Skeletal muscle cell (primary cell): ENCODE measurements around the gene HTR1D.
A peak's percentile ranks its signal among the peaks of the same experiment; 100 is the strongest.

ENCODE experiments used
- DNase-seq: peaks from one replicate; pipeline ENCODE4 v3.0.0-alpha.2; 2010; ENCODE audit warnings: low read depth
- H3K4me3 ChIP-seq: 2 replicates; pipeline ENCODE4 v1.5.1; 2011; ENCODE audit warnings: low read depth, mild to moderate bottlenecking, control low read depth, low read length, moderate library complexity

HTR1D gene

DNA sequence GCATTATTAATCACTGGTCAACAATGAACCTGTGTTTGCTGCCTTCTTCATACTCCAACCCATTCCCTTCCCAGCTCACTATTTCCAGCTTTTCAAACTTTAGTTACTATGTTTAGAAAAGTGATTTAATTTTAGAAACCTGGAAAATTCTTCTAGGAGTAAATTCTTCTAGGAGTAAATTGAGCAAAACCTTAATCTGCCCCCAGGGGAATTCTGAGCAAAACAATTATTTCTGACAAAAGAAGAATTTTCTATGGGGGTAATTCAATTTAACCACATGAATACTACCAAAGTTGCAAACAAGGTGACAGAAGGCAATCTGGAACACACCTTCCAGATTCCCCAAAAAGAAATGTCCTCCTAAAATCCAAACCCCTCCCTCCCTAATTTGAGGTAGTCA is 50.4 kb downstream of the HTR1D start:
- no peak for DNase-seq
- peak overlapping the region; percentile 83 for H3K4me3 ChIP-seq

DNA sequence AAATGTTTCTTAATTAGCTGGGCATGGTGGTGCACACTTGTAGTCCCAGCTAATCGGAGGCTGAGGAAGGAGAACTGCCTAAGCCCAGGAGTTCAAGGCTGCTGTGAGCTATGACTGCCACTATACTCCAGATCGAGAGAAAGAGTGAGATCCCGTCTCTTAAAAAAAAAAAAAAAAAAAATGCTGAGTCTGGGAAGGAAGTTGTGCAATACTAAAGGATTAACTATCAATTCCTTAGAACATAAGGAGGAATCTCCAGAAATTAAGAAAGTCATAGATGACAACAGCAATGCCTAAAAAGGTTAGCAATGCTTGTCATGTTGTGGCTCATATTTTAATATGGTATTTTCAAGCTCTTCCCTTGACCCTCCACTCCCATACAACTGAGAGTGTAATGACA is 53.9 kb downstream of the HTR1D start:
- no peak for DNase-seq
- no peak overlapping the region for H3K4me3 ChIP-seq

DNA sequence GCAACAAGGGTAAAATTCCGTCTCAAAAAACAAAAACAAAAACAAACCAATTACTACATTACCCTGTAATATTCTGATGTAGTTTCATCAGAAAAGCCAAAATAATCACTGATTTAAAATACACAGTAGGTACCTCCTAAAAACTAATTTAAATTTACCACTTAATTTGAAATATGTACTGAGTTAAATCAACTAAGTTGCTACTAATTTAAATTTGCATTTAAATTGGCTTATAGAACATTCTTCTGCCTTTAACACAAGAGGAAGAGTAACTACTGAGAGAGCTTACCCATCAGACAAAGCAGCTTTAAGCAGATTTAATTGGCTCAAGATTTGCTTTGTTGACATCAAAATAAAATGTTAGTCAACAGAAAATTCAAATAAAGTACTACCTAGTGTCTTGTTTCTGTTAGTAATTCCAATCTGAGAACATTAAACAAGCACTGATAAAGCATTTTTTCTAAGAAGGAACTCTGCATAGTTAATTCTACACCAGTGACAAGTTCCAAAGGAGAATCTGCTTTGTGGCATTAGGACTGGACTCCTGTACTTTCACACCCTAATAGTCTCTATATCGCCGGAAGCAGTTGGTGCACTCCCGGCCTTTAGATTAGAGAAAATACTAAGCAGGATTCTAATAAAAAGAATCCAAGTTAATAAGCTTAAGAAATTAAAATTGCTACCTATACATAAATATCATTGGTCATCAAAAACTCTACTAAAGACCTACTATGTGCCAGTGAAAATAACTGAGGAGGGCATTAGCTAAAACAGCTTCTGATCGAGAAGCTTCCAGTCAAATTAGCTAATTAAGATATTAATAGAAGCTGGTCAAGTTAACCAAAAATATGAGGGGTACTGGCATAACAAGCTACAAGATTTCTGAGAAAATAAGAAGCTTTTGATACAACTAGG is 57.1 kb downstream of the HTR1D start:
- H3K4me3 ChIP-seq, result no peak overlapping the region
- no peak for DNase-seq

DNA sequence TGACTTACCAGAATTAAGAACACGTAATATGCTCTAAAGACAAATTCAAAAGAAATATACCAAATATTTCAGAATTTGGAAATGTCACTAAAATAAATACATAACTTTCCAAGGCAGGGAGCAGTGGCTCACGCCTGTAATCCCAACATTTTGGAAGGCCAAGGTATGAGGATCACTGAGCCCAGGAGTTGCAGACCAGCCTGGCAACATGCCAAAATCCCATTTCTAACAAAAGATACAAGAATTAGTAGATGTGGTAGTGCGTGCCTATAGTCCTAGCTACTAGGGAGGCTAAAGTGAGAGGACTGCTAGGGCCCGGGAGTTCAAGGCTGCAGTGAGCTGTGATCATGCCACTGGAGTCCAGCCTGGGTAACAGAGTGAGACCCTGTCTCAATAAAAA is 60.4 kb downstream of the HTR1D start:
- no peak for DNase-seq
- no peak overlapping the region for H3K4me3 ChIP-seq

DNA sequence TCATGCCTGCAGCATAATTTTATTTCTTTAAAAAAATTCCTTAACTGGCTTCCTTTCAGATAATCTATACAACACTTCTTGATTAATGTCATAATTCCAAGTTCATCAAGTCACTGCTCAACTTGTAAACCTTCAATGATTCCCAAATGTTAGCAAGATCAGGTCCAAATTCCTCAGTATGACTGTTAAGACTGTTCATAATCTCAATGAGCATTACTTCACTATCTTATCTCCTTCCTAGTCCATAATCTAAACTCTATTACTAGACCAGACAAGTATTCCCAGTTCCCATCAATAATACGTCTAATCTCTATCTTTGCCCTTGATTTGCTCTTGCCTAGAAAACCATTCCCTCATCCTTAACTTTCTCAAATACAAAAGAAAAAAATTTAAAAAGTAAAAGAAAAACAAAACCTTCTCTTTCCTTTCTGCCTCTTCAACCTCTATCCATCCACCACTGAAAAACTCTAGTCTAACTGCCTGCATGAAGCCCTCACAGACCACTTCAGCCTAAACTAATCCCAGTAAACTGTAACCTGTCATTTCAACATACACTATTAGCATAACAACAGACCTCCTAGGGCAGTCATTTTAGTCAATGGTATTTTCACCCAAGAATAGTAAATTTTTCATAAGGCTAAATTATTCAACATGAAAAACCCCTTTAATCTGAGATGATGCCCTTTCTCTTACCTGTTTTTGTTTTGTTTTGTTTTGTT is 64.2 kb downstream of the HTR1D start:
- H3K4me3 ChIP-seq, result no peak overlapping the region
- DNase-seq, result no peak

DNA sequence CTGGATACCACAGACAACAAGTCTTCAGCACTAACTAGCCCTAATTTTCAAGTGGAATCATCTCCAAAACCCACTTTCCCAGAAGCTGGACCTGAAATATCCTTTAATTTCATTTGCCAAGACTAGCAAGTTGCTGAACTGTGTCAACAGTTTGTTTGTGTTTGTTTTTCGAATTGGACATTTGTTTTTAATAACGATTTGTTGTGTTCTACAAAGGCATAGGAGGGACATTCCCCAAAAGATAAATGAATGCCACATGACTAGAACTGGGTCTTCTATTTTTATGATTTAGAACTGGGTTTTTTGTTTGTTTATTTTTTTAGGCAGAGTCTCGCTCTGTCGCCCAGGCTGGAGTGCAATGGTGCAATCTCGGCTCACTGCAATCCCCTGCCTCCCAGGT is 66.6 kb downstream of the HTR1D start:
- DNase-seq, result no peak
- H3K4me3 ChIP-seq, result no peak overlapping the region

DNA sequence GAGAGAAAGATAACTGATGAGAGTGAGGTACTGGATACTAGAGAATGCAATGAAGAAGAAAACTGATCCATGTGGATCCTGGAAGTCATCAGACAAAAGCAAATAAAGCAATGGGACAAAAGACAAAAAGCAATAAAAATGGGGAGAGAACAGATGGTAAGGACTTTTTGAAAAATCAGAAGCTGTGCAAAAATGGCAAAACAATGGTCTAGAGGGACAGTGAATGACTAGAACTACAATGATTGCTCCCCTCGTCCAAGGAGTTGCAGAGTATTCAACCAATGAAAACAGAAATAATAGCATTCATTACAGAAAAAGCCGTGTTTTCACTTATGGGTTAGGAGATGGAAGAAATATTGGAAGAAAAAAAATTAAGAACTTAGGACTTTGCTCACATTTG is 67.2 kb downstream of the HTR1D start:
- no peak overlapping the region for H3K4me3 ChIP-seq

DNA sequence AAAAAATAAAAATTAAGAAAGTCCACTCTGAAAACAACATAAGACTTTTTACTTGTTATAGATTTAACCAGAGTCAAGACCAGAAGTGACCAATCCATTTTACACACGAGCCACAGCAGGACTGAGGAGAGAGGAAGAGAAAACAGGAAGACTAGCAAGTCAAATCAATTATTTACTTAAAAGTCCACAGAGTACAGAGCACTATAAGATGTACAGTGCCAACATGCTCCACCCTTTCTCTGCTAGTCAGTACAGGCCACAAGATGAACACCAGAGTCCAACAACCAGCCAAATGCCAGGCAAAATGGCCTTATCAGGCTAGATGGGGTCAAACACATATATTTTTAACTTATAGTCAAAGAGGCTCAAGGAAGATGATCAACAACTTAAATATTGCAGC is 68.2 kb downstream of the HTR1D start:
- H3K4me3 ChIP-seq, result no peak overlapping the region
- no peak for DNase-seq

More for the DNA sequence above, 67.2 kb downstream of the HTR1D start:
- no peak for DNase-seq

DNA sequence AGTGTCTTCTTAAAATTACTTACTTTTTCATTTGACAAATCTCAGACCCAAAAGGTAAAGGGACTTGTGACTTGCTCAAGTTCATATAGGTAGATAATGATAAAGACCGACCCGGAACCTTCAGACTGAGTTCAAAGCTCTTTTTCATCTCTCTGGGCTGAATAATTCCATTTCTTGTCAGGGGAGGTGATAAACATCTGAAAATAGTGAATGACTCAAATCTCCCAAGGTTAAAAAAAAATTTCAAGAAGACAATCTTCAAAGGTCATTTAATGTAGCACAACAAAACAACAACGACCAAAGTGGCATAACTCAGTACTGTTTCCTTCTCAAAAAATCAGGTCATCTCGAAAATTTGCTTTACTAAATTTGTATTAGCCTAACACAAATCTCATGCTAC is 69.2 kb downstream of the HTR1D start:
- no peak for DNase-seq
- H3K4me3 ChIP-seq, result no peak overlapping the region
